Heart left ventricle (tissue), 13 donors: Measurements from ENCODE around the gene BTAF1.

Experiments used
- CTCF ChIP-seq, 12 donors: fragments of 200-600 bp; sonication (generic) in 4 of 12; IDR thresholded peaks; one replicate each; pipeline versions ENCODE4 v1.5.0 to v1.8.0; 2018 to 2022; ENCODE audit warnings: antibody characterized with exemption in 12 of 12, mild to moderate bottlenecking in 5 of 12
- POLR2A ChIP-seq, 2 donors: fragments of 450-650 bp; IDR thresholded peaks; one replicate each; pipeline ENCODE4 v1.6.1; 2017; ENCODE audit warnings: antibody characterized with exemption in 2 of 2, mild to moderate bottlenecking in 2 of 2, moderate library complexity in 2 of 2
- donor health status: ischemic (EF 13 %, LVEDD 7.1; RV severe dilation, severe dysfunction).
- donor health status: DM: no; HTN: yes; CAD: no.
- donor health status: DM: no; HTN: no; CAD: no.
- donor health status: ischemic (EF 25% LVEDD 6.9; RV normal size, moderate dysfunction).
- donor health status: ischemic (EF 25% LVEDD 5.7; RV mildly dilated, moderate dysfunction).
- donor health status: ischemic (EF 35%, LVEDD 5.7; RV mildly dilated, moderate dysfunction).
- donor health status: nonischemic (EF 11% LVEDD 7.7; RV severe dilation, severe dysfunction).
- donor health status: DM: yes; HTN: yes; CAD: no.
- donor health status: PGD.
- donor health status: ischemic (EF 29% LVEDD 5.4; RV normal size, mild dysfunction).
- donor health status: nonischemic (EF 23%, LVEDD 6.1; RV moderate dilation, normal function).

DNA sequence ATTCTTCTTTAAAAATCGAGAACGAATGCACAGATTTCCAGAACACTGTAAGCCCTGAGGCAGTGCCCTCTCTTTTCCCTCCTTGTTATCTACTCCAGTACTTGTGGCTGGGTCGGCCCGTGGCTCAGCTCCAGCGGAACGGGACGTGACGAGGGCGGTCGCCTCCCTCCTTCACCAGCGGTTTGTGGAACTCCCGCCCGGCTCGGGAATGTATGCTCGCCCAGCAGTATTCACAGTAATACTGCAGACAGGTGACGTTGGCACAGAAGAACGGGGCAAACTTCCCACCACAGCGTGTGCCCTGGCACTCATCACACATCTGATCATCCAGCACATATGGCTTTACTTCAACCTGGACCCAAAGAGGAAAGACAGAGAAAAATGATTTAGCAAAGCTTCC, 128.5 kb downstream of the BTAF1 start:
- TF ChIP-seq CTCF (IDR thresholded peaks at IDR 0.05) = no peak
- no peak for TF ChIP-seq POLR2A (IDR thresholded peaks at IDR 0.05)
